PC-9 (cell line): Measurements from ENCODE around the gene GUCY2D. TPM values are rescaled to one million over a fixed set of nuclear protein-coding genes. Genes with fewer than 3 reads are reported as not detected.

ENCODE experiments used
- BruUV-seq: library from RNA; stranded (reverse); fragments of 400-500 nt; replicated peaks from 2 replicates; lab custom pipeline; 2021; lab: Mats Ljungman, UMichigan
- CTCF ChIA-PET: fragments of 300-600 bp; sonication (Branson Sonifier 250); formaldehyde crosslinking; loops from one replicate; lab custom pipeline; 2022; ENCODE audit warnings: antibody characterized with exemption; lab: Charles Lee
- POLR2A ChIA-PET: fragments of 300-600 bp; sonication (Branson Sonifier 250); formaldehyde crosslinking; loops from one replicate; lab custom pipeline; 2022; ENCODE audit warnings: antibody characterized with exemption; ENCODE audit not compliant: unreplicated experiment; lab: Charles Lee
- DNase-seq, 2 experiments: peaks; one replicate each; pipeline versions ENCODE4 v3.0.0 to v3.0.0-alpha.2; 2015 to 2022; ENCODE audit warnings: mixed read lengths in 1 of 2
- H2AFZ ChIP-seq: fragments of 200-600 bp; sonication (generic); 2 replicates; pipeline ENCODE4 v1.8.1; 2017; ENCODE audit warnings: antibody characterized with exemption
- H3F3A ChIP-seq: fragments of 200-600 bp; sonication (generic); 2 replicates; pipeline ENCODE4 v1.8.1; 2017; ENCODE audit warnings: antibody characterized with exemption, mild to moderate bottlenecking, low read depth; ENCODE audit not compliant: insufficient read depth
- H3K27ac ChIP-seq: fragments of 200-600 bp; sonication (generic); 2 replicates; pipeline ENCODE4 v1.6.1; 2016; ENCODE audit warnings: mixed run types
- H3K27me3 ChIP-seq: fragments of 200-600 bp; sonication (generic); 2 replicates; pipeline ENCODE4 v1.6.1; 2016; ENCODE audit warnings: low read depth, mixed run types; ENCODE audit not compliant: insufficient read depth
- H3K36me3 ChIP-seq: fragments of 200-600 bp; sonication (generic); 2 replicates; pipeline ENCODE4 v1.6.1; 2016; ENCODE audit warnings: low read depth, mixed run types
- H3K4me1 ChIP-seq: fragments of 200-600 bp; sonication (generic); replicated peaks from 2 replicates; pipeline ENCODE4 v1.6.1; 2016; ENCODE audit warnings: mixed run types; ENCODE audit not compliant: insufficient read depth
- H3K4me2 ChIP-seq: fragments of 200-600 bp; sonication (generic); 2 replicates; pipeline ENCODE4 v1.6.1; 2017; ENCODE audit warnings: mixed run types
- H3K4me3 ChIP-seq: fragments of 200-600 bp; sonication (generic); 2 replicates; pipeline ENCODE4 v1.6.1; 2016; ENCODE audit warnings: mixed run types
- H3K79me2 ChIP-seq: fragments of 200-600 bp; sonication (generic); 2 replicates; pipeline ENCODE4 v1.6.1; 2017; ENCODE audit warnings: low read depth, mixed run types
- H3K9me2 ChIP-seq: fragments of 200-600 bp; sonication (generic); 2 replicates; pipeline ENCODE4 v1.8.1; 2017; ENCODE audit warnings: mild to moderate bottlenecking; ENCODE audit not compliant: insufficient read depth
- H3K9me3 ChIP-seq: fragments of 200-600 bp; sonication (generic); 2 replicates; pipeline ENCODE4 v1.8.1; 2016; ENCODE audit warnings: low read depth; ENCODE audit not compliant: insufficient read depth
- H4K20me1 ChIP-seq: fragments of 200-600 bp; sonication (generic); 2 replicates; pipeline ENCODE4 v1.8.1; 2017; ENCODE audit not compliant: insufficient read depth
- CTCF ChIP-seq: fragments of 200-600 bp; sonication (generic); conservative IDR thresholded peaks from 2 replicates; pipeline ENCODE4 v1.6.1; 2017; ENCODE audit warnings: mixed run types, antibody characterized with exemption, mild to moderate bottlenecking, moderate library complexity
- EZH2 ChIP-seq: fragments of 200-600 bp; sonication (generic); IDR thresholded peaks from 2 replicates; pipeline ENCODE4 v1.8.0; 2017; ENCODE audit warnings: antibody characterized with exemption, low read depth
- intact Hi-C: fragments of 100-400 bp; cut with micrococcal nuclease; formaldehyde crosslinking; loops from one replicate; pipeline ENCODE4 v1.10.0; 2022; ENCODE audit not compliant: unreplicated experiment
- total RNA-seq: library from RNA; stranded (reverse); gene quantifications from 2 replicates; pipeline ENCODE4 v1.2.3, GENCODE V29; 2021

The GUCY2D gene
- total RNA-seq, 1 experiment from 2014 or later: 0.79 TPM

- no peaks in the 10 kb centered on the region for H3K9me2 ChIP-seq
- H3K27me3 ChIP-seq: no peaks in the 10 kb centered on the region
- no peak for TF ChIP-seq CTCF
- no peak for TF ChIP-seq EZH2
- H3F3A ChIP-seq: no peaks in the 10 kb centered on the region
- no peak overlapping the region for H3K4me3 ChIP-seq
- no peak for DNase-seq
- no peaks in the 10 kb centered on the region for H3K36me3 ChIP-seq
- H4K20me1 ChIP-seq: no peaks in the 10 kb centered on the region
- no peak overlapping the region for H3K27ac ChIP-seq
- H3K4me2 ChIP-seq: no peak overlapping the region
- CTCF ChIA-PET: no interaction called here
- H2AFZ ChIP-seq: no peak overlapping the region
- no peaks in the 10 kb centered on the region for H3K79me2 ChIP-seq
- H3K9me3 ChIP-seq: no peaks in the 10 kb centered on the region
- intact Hi-C loops: no loop called here
- POLR2A ChIA-PET: no interaction called here
- no TSS peak for BruUV-seq
- H3K4me1 ChIP-seq: peaks cover 5% of the 10 kb centered on the region; the same call in 1 of the 2 replicates
Observed at GRCh38 chr17:7956228-7956965, 46.0 kb upstream of the GUCY2D start.

- BruUV-seq: no TSS peak
- Histone ChIP-seq H3K9me3 (no peaks in the 10 kb centered on the region), H3K27ac (no peak overlapping the region), H3K4me2 (no peak overlapping the region), H3K27me3 (no peaks in the 10 kb centered on the region), H2AFZ (no peak overlapping the region), H3K9me2 (no peaks in the 10 kb centered on the region), H3K36me3 (no peaks in the 10 kb centered on the region), H3K79me2 (no peaks in the 10 kb centered on the region), H4K20me1 (no peaks in the 10 kb centered on the region), H3K4me1 (peaks cover 5% of the 10 kb centered on the region; the same call in 1 of the 2 replicates), H3K4me3 (no peak overlapping the region), H3F3A (no peaks in the 10 kb centered on the region)
- intact Hi-C loops: no loop called here
- CTCF ChIA-PET: interaction anchor here (0.6 kb wide), 1 partner anchor 11 kb away, joined by 10 read pairs; no protein-coding TSS in a partner anchor
- DNase-seq: no peak
- POLR2A ChIA-PET: interaction anchor here (0.6 kb wide), 1 partner anchor 293 kb away, joined by 3 read pairs; no protein-coding TSS in a partner anchor
- TF ChIP-seq EZH2 (no peak), CTCF (no peak)
Observed at GRCh38 chr17:7959503-7960253, 42.7 kb upstream of the GUCY2D start.

GRCh38 chr17:7961421-7961820 is 41.0 kb upstream of the GUCY2D start:
- no peaks in the 10 kb centered on the region for H3F3A ChIP-seq
- no TSS peak for BruUV-seq
- no peaks in the 10 kb centered on the region for H3K36me3 ChIP-seq
- no peaks in the 10 kb centered on the region for H3K9me3 ChIP-seq
- no peak overlapping the region for H3K4me2 ChIP-seq
- no peak for DNase-seq
- H2AFZ ChIP-seq: no peak overlapping the region
- H3K27ac ChIP-seq: no peak overlapping the region
- ChIA-PET CTCF (no interaction called here), POLR2A (no interaction called here)
- H4K20me1 ChIP-seq: no peaks in the 10 kb centered on the region
- TF ChIP-seq CTCF: no peak
- TF ChIP-seq EZH2: no peak
- no peaks in the 10 kb centered on the region for H3K9me2 ChIP-seq
- H3K27me3 ChIP-seq: no peaks in the 10 kb centered on the region
- intact Hi-C loops: no loop called here
- no peaks in the 10 kb centered on the region for H3K79me2 ChIP-seq
- H3K4me1 ChIP-seq: peaks cover 5% of the 10 kb centered on the region; the same call in 1 of the 2 replicates
- H3K4me3 ChIP-seq: no peak overlapping the region
